Measurements from ENCODE around the gene PARP2. TPM values are rescaled to one million over a fixed set of nuclear protein-coding genes. Genes with fewer than 3 reads are reported as not detected.

Gene PARP2
- total RNA-seq, 4 donors from 2014 or later = 1.8 to 22.5 (median 16.0) TPM

GRCh38 chr14:20382526-20382925 is 39.1 kb downstream of the PARP2 start:
- no peak overlapping the region for H3K4me3 ChIP-seq
- H3K27ac ChIP-seq = no peak overlapping the region
- no peaks in the 10 kb centered on the region for H3K27me3 ChIP-seq
- H3K9me3 ChIP-seq = no peaks in the 10 kb centered on the region
- H3K4me1 ChIP-seq = no peaks in the 10 kb centered on the region
- TF ChIP-seq POLR2A (IDR thresholded peaks at IDR 0.05) = no peak
- TF ChIP-seq CTCF (IDR thresholded peaks at IDR 0.05) = no peak
- H3K36me3 ChIP-seq = no peaks in the 10 kb centered on the region
- intact Hi-C loops (cut with DNase I; ENCODE audit: low total_unique reads) = no loop called here
- no peak for DNase-seq

GRCh38 chr14:20383032-20383431 is 39.6 kb downstream of the PARP2 start:
- intact Hi-C loops (cut with DNase I; ENCODE audit: low total_unique reads) = no loop called here
- no peaks in the 10 kb centered on the region for H3K27me3 ChIP-seq
- DNase-seq = no peak
- no peaks in the 10 kb centered on the region for H3K9me3 ChIP-seq
- no peak overlapping the region for H3K27ac ChIP-seq
- H3K4me1 ChIP-seq = no peaks in the 10 kb centered on the region
- no peak overlapping the region for H3K4me3 ChIP-seq
- H3K36me3 ChIP-seq = no peaks in the 10 kb centered on the region
- no peak for TF ChIP-seq POLR2A (IDR thresholded peaks at IDR 0.05)
- TF ChIP-seq CTCF (IDR thresholded peaks at IDR 0.05) = no peak

- no peak for DNase-seq
- H3K4me3 ChIP-seq = no peak overlapping the region
- no peaks in the 10 kb centered on the region for H3K9me3 ChIP-seq
- H3K27ac ChIP-seq = no peak overlapping the region
- no peak for TF ChIP-seq POLR2A (IDR thresholded peaks at IDR 0.05)
- H3K4me1 ChIP-seq = no peaks in the 10 kb centered on the region
- intact Hi-C loops (cut with DNase I; ENCODE audit: low total_unique reads) = no loop called here
- H3K27me3 ChIP-seq = no peaks in the 10 kb centered on the region
- H3K36me3 ChIP-seq = no peaks in the 10 kb centered on the region
These were observed 40.2 kb downstream of the PARP2 start for GRCh38 chr14:20383636-20384035.

GRCh38 chr14:20384321-20384720 is 40.9 kb downstream of the PARP2 start:
- intact Hi-C loops (cut with DNase I; ENCODE audit: low total_unique reads) = no loop called here
- H3K36me3 ChIP-seq = no peaks in the 10 kb centered on the region
- no peaks in the 10 kb centered on the region for H3K4me1 ChIP-seq
- no peaks in the 10 kb centered on the region for H3K27me3 ChIP-seq
- DNase-seq = no peak
- H3K4me3 ChIP-seq = no peak overlapping the region
- H3K9me3 ChIP-seq = no peaks in the 10 kb centered on the region
- TF ChIP-seq CTCF (IDR thresholded peaks at IDR 0.05) (no peak), POLR2A (IDR thresholded peaks at IDR 0.05) (no peak)
- no peak overlapping the region for H3K27ac ChIP-seq

GRCh38 chr14:20384886-20385285 is 41.5 kb downstream of the PARP2 start:
- TF ChIP-seq POLR2A (IDR thresholded peaks at IDR 0.05) (no peak), CTCF (IDR thresholded peaks at IDR 0.05) (no peak)
- no peaks in the 10 kb centered on the region for H3K9me3 ChIP-seq
- H3K27me3 ChIP-seq = no peaks in the 10 kb centered on the region
- H3K4me1 ChIP-seq = no peaks in the 10 kb centered on the region
- intact Hi-C loops (cut with DNase I; ENCODE audit: low total_unique reads) = no loop called here
- no peak for DNase-seq
- no peaks in the 10 kb centered on the region for H3K36me3 ChIP-seq
- no peak overlapping the region for H3K4me3 ChIP-seq
- no peak overlapping the region for H3K27ac ChIP-seq

- Histone ChIP-seq H3K4me3 (no peak overlapping the region), H3K27me3 (no peaks in the 10 kb centered on the region), H3K9me3 (no peaks in the 10 kb centered on the region), H3K36me3 (no peaks in the 10 kb centered on the region), H3K27ac (no peak overlapping the region), H3K4me1 (no peaks in the 10 kb centered on the region)
- no peak for DNase-seq
- TF ChIP-seq POLR2A (IDR thresholded peaks at IDR 0.05) (no peak), CTCF (IDR thresholded peaks at IDR 0.05) (no peak)
- intact Hi-C loops (cut with DNase I; ENCODE audit: low total_unique reads) = no loop called here
These were observed 42.9 kb downstream of the PARP2 start for GRCh38 chr14:20386276-20386855.
